Sciatic nerve (tissue), 1 donor: ENCODE data around the gene CHCHD6. TPM values are rescaled to one million over a fixed set of nuclear protein-coding genes. Genes with fewer than 3 reads are reported as not detected.

ENCODE experiments used
- total RNA-seq: library from RNA; stranded (reverse); fragmentation: NEBNext Ultra II Directional; extraction: Animal tissue kit (Norgen Biotek cat#: 25700); gene quantifications from one replicate; pipeline ENCODE4 v1.2.1, GENCODE V29; 2021
- donor health status: DM: no; HTN: no; CAD: no.

CHCHD6 gene
- total RNA-seq, 1 donor from 2014 or later = 19.1 TPM

Other genes starting within 250 kb of the CHCHD6 start
- 39.7 TPM for gene ZXDC, start 228.3 kb upstream of the CHCHD6 start, total RNA-seq
- not detected for gene UROC1, start 186.5 kb upstream of the CHCHD6 start, total RNA-seq
- 0.89 TPM for gene CHST13, start 180.1 kb upstream of the CHCHD6 start, total RNA-seq
- not detected for gene C3orf22, start 145.3 kb upstream of the CHCHD6 start, total RNA-seq
- 25.1 TPM for gene TXNRD3, start 49.1 kb upstream of the CHCHD6 start, total RNA-seq